H1 (cell line): ENCODE results near the gene FGFRL1.

ENCODE experiments used
- BACH1 ChIP-seq: IDR thresholded peaks from 2 replicates; pipeline ENCODE4 v1.6.1; 2012; ENCODE audit warnings: low read length, improper control_type of control experiment
- BRCA1 ChIP-seq: IDR thresholded peaks from 2 replicates; pipeline ENCODE4 v1.6.1; 2012; ENCODE audit warnings: low read depth, low read length, improper control_type of control experiment
- CREB1 ChIP-seq: IDR thresholded peaks from 2 replicates; pipeline ENCODE4 v1.6.1; 2012; ENCODE audit warnings: inconsistent platforms
- EP300 ChIP-seq, 2 experiments: IDR thresholded peaks; 1 replicate in 1 of 2; 2 replicates in 1 of 2; pipeline ENCODE4 v1.6.1; 2011 to 2012; ENCODE audit warnings: low read depth in 2 of 2, low read length in 2 of 2, mild to moderate bottlenecking in 2 of 2, borderline replicate concordance in 1 of 2, inconsistent platforms in 1 of 2, moderate library complexity in 1 of 2
- GTF2F1 ChIP-seq: IDR thresholded peaks from 2 replicates; pipeline ENCODE4 v1.6.1; 2012; ENCODE audit warnings: low read depth, low read length, improper control_type of control experiment, borderline replicate concordance
- HDAC6 ChIP-seq: IDR thresholded peaks from one replicate; pipeline ENCODE4 v1.7.1; 2012; ENCODE audit warnings: low read depth, mild to moderate bottlenecking, inconsistent platforms, low read length, moderate library complexity
- POLR2A ChIP-seq, 2 experiments: IDR thresholded peaks; 1 replicate in 1 of 2; 2 replicates in 1 of 2; pipeline ENCODE4 v1.6.1; 2011; ENCODE audit warnings: low read depth in 2 of 2, low read length in 2 of 2, mild to moderate bottlenecking in 2 of 2; ENCODE audit errors: control extremely low read depth in 1 of 2
- RAD21 ChIP-seq, 2 experiments: IDR thresholded peaks in 1 of 2; conservative IDR thresholded peaks in 1 of 2; 2 replicates each; pipeline ENCODE4 v1.6.1; 2011; ENCODE audit warnings: low read depth in 2 of 2, low read length in 2 of 2, improper control_type of control experiment in 1 of 2, inconsistent platforms in 1 of 2, mild to moderate bottlenecking in 1 of 2, moderate library complexity in 1 of 2
- RBBP5 ChIP-seq: IDR thresholded peaks from 2 replicates; pipeline ENCODE4 v1.7.1; 2012; ENCODE audit warnings: low read depth, mild to moderate bottlenecking, inconsistent platforms, low read length, moderate library complexity, borderline replicate concordance
- SRF ChIP-seq: IDR thresholded peaks from 2 replicates; pipeline ENCODE4 v1.6.1; 2011; ENCODE audit warnings: mild to moderate bottlenecking, low read depth, low read length, moderate library complexity
- TF ChIP-seq, protein P1 (sequence below), 3 experiments: IDR thresholded peaks; 1 replicate in 2 of 3; 2 replicates in 1 of 3; pipeline versions ENCODE4 v1.5.1 to v1.6.1; 2011; ENCODE audit warnings: low read length in 3 of 3, mild to moderate bottlenecking in 3 of 3, inconsistent platforms in 2 of 3, low read depth in 1 of 3, moderate library complexity in 1 of 3; ENCODE audit not compliant: insufficient read depth in 1 of 3; ENCODE audit errors: control extremely low read depth in 1 of 3
- TF ChIP-seq, protein P2 (sequence below): IDR thresholded peaks from 2 replicates; pipeline ENCODE4 v1.6.1; 2012; ENCODE audit warnings: inconsistent platforms

DNA sequence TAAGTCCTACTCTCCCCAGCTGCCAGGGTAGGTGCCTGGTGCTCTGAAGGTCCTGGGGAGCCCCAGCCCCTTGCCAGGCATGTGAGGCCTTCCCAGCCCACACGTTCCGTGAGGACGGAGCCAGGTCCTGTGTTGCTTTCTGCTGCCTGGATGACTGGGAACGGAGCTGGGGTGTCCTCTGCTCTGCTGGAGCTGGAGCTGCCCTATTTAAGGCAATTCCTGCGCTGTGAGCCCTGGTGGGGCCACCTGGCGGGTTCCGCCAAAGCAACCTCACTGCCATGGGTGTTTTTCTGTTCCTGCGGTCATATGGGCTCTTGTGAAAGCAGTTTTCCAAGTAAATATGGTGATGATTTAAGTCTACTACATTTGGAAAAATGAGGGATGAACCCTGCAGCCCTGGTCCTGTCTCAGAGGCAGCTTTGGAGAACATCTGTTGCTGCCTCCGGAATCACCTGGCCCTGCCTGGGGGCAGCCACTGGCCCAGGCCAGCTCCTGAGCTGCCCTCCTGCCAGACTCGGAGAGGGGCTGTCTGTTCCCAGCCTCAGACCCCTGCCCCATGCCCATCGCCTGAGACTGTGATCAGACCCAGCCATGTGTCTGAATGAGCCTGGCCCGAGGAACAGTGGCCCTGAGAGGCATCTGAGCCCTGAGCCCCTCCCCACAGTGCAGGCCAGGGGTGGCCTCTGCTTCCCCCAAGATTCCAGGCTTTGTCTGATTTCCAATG is 33.2 kb downstream of the FGFRL1 start:
- TF ChIP-seq, protein P1, sequence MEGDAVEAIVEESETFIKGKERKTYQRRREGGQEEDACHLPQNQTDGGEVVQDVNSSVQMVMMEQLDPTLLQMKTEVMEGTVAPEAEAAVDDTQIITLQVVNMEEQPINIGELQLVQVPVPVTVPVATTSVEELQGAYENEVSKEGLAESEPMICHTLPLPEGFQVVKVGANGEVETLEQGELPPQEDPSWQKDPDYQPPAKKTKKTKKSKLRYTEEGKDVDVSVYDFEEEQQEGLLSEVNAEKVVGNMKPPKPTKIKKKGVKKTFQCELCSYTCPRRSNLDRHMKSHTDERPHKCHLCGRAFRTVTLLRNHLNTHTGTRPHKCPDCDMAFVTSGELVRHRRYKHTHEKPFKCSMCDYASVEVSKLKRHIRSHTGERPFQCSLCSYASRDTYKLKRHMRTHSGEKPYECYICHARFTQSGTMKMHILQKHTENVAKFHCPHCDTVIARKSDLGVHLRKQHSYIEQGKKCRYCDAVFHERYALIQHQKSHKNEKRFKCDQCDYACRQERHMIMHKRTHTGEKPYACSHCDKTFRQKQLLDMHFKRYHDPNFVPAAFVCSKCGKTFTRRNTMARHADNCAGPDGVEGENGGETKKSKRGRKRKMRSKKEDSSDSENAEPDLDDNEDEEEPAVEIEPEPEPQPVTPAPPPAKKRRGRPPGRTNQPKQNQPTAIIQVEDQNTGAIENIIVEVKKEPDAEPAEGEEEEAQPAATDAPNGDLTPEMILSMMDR (IDR thresholded peaks at IDR 0.05; ENCODE audit: control extremely low read depth in 1 of 3, insufficient read depth in 1 of 3, low read depth in 1 of 3, low read length in 3 of 3): no peak
- TF ChIP-seq CREB1 (no peak), SRF (no peak), GTF2F1 (no peak), BRCA1 (no peak), BACH1 (no peak), RAD21 (IDR thresholded peaks at IDR 0.05 in 1 of 2, conservative IDR thresholded peaks at IDR 0.05 in 1 of 2; ENCODE audit: low read depth in 2 of 2, low read length in 2 of 2) (no peak), RBBP5 (no peak), EP300 (IDR thresholded peaks at IDR 0.05; ENCODE audit: borderline replicate concordance in 1 of 2, low read depth in 2 of 2, low read length in 2 of 2) (no peak), HDAC6 (no peak), POLR2A (IDR thresholded peaks at IDR 0.05; ENCODE audit: control extremely low read depth in 1 of 2, low read depth in 2 of 2, low read length in 2 of 2) (no peak)
- TF ChIP-seq, protein P2, sequence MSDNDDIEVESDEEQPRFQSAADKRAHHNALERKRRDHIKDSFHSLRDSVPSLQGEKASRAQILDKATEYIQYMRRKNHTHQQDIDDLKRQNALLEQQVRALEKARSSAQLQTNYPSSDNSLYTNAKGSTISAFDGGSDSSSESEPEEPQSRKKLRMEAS: no peak
